ENCODE measurements around the gene BCAM. TPM values are rescaled to one million over a fixed set of nuclear protein-coding genes. Genes with fewer than 3 reads are reported as not detected.
A peak's percentile ranks its signal among the peaks of the same experiment; 100 is the strongest.
"Not testable (repeated sequence)": the region's sequence is repeated elsewhere in the genome, so short reads cannot be mapped to it uniquely, and the experiment has no call there.

The BCAM gene
- total and polyA plus RNA-seq, 3 donors from 2014 or later = 67.8 to 128 (median 113) TPM

DNA sequence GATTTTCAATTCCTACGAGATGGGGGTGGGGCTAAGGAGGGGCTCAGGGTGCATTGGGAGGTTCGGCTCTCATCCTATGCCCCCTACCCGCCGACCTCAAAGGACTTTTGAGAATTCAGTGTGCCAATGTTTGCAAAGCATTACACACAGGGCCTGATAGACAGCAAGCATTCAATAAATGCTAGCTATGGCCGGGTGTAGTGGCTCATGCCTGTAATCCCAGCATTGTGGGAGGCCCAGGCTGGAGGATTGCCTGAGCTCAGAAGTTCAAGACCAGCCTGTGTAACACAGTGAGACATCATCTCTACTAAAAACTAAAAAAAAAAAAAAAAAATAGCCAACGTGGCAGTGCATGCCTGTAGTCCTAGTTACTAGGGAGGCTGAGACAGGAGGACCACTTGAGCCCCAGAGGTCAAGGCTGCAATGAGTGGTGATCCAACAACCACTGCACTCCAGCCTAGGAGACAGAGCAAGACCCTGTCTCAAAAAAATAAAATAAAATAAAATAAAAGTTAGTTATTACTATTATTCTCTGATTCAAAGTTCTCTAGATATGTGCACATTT is 33.1 kb upstream of the BCAM start:
- no peak for DNase-seq
- no peak overlapping the region for H3K4me3 ChIP-seq
- H3K27me3 ChIP-seq = no peaks in the 10 kb centered on the region
- WGBS, 2 donors = 87 to 89% methylated on average over 6 of the region's 6 CpGs
- no peaks in the 10 kb centered on the region for H3K9me3 ChIP-seq
- intact Hi-C loops (cut with DNase I; ENCODE audit: low total_unique reads) = no loop called here
- H3K36me3 ChIP-seq (ENCODE audit: low read depth, missing control alignments) = no peaks in the 10 kb centered on the region
- no peak overlapping the region for H3K27ac ChIP-seq
- H3K4me1 ChIP-seq = no peaks in the 10 kb centered on the region
- no peak for TF ChIP-seq POLR2A (IDR thresholded peaks at IDR 0.05)
- TF ChIP-seq, protein P1, sequence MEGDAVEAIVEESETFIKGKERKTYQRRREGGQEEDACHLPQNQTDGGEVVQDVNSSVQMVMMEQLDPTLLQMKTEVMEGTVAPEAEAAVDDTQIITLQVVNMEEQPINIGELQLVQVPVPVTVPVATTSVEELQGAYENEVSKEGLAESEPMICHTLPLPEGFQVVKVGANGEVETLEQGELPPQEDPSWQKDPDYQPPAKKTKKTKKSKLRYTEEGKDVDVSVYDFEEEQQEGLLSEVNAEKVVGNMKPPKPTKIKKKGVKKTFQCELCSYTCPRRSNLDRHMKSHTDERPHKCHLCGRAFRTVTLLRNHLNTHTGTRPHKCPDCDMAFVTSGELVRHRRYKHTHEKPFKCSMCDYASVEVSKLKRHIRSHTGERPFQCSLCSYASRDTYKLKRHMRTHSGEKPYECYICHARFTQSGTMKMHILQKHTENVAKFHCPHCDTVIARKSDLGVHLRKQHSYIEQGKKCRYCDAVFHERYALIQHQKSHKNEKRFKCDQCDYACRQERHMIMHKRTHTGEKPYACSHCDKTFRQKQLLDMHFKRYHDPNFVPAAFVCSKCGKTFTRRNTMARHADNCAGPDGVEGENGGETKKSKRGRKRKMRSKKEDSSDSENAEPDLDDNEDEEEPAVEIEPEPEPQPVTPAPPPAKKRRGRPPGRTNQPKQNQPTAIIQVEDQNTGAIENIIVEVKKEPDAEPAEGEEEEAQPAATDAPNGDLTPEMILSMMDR (IDR thresholded peaks at IDR 0.05) = no peak

DNA sequence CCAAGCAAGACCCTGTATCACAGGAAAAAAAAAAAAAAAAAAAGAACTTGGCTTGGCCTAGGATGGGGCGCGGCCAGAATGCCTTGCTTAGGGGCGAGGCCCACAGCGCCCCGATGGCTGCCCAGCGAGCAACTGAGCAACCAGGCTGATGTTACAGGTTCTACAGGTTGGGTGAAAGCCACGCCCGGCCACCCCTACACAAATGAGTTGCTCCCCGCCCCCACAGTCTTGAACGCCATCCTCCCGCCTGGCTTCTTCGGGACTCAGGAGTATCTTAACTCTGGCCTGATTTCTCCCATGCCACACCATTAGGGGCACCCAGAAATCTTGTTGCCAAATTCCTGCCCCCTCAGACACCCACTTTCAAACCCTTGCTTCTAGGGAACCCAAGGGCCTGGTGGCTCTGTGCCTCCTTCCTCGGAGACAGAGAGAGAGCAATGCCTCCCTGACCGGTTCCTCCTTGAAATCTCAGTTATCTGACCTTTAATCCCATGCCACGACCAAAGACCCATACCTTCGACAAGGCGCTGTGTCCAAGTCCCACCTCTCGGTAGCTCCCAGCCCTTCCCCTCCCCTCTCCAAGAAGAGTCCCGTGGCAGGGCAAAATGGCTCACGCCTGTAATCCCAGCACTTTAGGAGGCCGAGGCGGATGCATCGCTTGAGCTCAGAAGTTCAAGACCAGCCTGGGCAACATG is 32.4 kb upstream of the BCAM start:
- 90 to 92% methylated on average over 23 of the region's 23 CpGs for WGBS, 2 donors

DNA sequence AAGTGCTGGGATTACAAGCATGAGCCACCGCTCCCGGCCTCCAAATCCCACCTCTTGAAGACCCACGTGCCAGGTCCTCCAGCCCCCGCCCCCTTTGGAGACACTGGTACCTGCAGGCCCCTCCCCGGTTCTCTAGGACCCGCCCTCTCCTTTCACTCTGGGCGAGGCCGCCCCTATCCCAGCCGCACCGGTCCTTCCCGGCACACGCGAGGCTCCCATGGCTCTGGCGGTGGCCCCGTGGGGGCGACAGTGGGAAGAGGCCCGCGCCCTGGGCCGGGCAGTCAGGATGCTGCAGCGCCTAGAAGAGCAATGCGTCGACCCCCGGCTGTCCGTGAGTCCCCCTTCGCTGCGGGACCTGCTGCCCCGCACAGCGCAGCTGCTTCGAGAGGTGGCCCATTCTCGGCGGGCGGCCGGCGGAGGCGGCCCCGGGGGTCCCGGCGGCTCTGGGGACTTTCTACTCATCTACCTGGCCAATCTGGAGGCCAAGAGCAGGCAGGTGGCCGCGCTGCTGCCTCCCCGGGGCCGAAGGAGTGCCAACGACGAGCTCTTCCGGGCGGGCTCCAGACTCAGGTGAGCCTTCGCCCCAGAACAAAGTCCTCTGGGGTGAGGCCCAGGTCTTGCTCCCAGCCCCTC is 31.1 kb upstream of the BCAM start, which contains the start of gene CBLC:
Gene CBLC, plus strand, starts transcription at position 176 of the 633 bp plus-strand sequence. Its CDS starts 42 bp downstream, at position 218.
- peak; percentile 60 for DNase-seq
- Histone ChIP-seq H3K27ac (no peak within 1 kb of the TSS), H3K27me3 (no peaks in the 10 kb centered on the region), H3K36me3 (ENCODE audit: low read depth, missing control alignments) (no peaks in the 10 kb centered on the region), H3K4me1 (no peaks in the 10 kb centered on the region), H3K9me3 (no peaks in the 10 kb centered on the region), H3K4me3 (peak within 1 kb of the TSS; percentile 6 to 31)
- 18 to 30% methylated on average over 8 to 34 of the region's 47 CpGs for WGBS, 2 donors
- intact Hi-C loops (cut with DNase I; ENCODE audit: low total_unique reads) = no loop called here
- TF ChIP-seq, protein P1 (IDR thresholded peaks at IDR 0.05) = no peak
- no peak for TF ChIP-seq POLR2A (IDR thresholded peaks at IDR 0.05)

More for the DNA sequence above, 32.4 kb upstream of the BCAM start:
- intact Hi-C loops (cut with DNase I; ENCODE audit: low total_unique reads) = no loop called here
- no peaks in the 10 kb centered on the region for H3K9me3 ChIP-seq
- no peaks in the 10 kb centered on the region for H3K4me1 ChIP-seq
- no peak for DNase-seq
- no peak overlapping the region for H3K4me3 ChIP-seq
- H3K27me3 ChIP-seq = no peaks in the 10 kb centered on the region
- no peak for TF ChIP-seq POLR2A (IDR thresholded peaks at IDR 0.05)
- TF ChIP-seq, protein P1 (IDR thresholded peaks at IDR 0.05) = no peak
- H3K27ac ChIP-seq = no peak overlapping the region
- H3K36me3 ChIP-seq (ENCODE audit: low read depth, missing control alignments) = no peaks in the 10 kb centered on the region

DNA sequence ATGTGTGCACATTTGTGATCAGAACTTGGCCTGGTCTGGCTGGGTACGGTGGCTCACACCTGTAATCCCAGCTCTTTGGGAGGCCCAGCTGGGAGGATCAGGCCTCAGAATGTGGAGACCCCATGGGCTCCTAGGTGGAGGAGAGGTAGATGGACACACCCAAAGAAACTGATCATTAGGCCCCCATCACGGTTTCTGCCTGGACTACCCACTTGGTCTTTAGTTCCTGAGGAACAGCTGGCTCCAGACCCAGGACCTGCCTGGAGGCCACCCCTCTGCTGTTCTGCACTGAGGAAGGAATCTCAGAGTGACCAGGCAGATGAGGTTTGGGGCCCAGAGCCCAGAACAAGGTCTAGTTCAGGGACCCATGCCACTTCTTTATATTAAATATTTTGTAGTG is 29.8 kb upstream of the BCAM start:
- intact Hi-C loops (cut with DNase I; ENCODE audit: low total_unique reads) = no loop called here
- no peak overlapping the region for H3K4me3 ChIP-seq
- 97 to 100% methylated on average over 1 to 2 of the region's 2 CpGs for WGBS, 2 donors
- H3K9me3 ChIP-seq = no peaks in the 10 kb centered on the region
- no peaks in the 10 kb centered on the region for H3K4me1 ChIP-seq
- TF ChIP-seq, protein P1 (IDR thresholded peaks at IDR 0.05) = no peak
- TF ChIP-seq POLR2A (IDR thresholded peaks at IDR 0.05) = no peak
- no peak overlapping the region for H3K27ac ChIP-seq
- no peaks in the 10 kb centered on the region for H3K36me3 ChIP-seq (ENCODE audit: low read depth, missing control alignments)
- DNase-seq = no peak
- H3K27me3 ChIP-seq = no peaks in the 10 kb centered on the region

DNA sequence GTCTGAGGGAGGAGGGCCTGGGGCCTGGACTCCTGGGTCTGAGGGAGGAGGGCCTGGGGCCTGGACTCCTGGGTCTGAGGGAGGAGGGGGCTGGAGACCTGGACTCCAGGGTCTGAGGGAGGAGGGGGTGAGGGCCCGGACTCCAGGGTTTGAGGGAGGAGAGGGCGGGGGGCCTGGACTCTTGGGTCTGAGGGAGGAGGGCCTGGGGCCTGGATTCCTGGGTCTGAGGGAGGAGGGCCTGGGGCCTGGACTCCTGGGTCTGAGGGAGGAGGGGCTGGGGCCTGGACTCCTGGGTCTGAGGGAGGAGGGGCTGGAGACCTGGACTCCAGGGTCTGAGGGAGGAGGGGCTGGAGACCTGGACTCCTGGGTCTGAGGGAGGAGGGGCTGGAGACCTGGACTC is 27.2 kb upstream of the BCAM start:
- WGBS, 2 donors = 74 to 75% methylated on average over 1 to 2 of the region's 2 CpGs
- H3K4me3 ChIP-seq; H3K36me3 ChIP-seq (ENCODE audit: low read depth, missing control alignments); H3K27ac ChIP-seq; H3K4me1 ChIP-seq; DNase-seq; H3K9me3 ChIP-seq; H3K27me3 ChIP-seq: not testable (repeated sequence)
- intact Hi-C loops (cut with DNase I; ENCODE audit: low total_unique reads) = loop anchor here (10.0 kb wide), 1 partner anchor 63 kb away; the partner anchor contains the start of gene NECTIN2
